Activated naive CD8-positive, alpha-beta T cell treated with anti-CD3 and anti-CD28 coated beads for 36 hours (primary cell): ENCODE measurements around the gene TBC1D13. TPM values are rescaled to one million over a fixed set of nuclear protein-coding genes. Genes with fewer than 3 reads are reported as not detected.
A peak's percentile ranks its signal among the peaks of the same experiment; 100 is the strongest.

Experiments
- DNase-seq: peaks from one replicate; pipeline ENCODE4 v3.0.0; 2021
- H3K27ac Mint-ChIP-seq: one replicate; pipeline ENCODE4 v1.8.0; 2022; ENCODE audit warnings: mild to moderate bottlenecking, moderate library complexity, mixed read lengths
- H3K27me3 Mint-ChIP-seq: one replicate; pipeline ENCODE4 v1.8.0; 2022; ENCODE audit warnings: mild to moderate bottlenecking, mixed read lengths
- H3K36me3 Mint-ChIP-seq: one replicate; pipeline ENCODE4 v1.8.0; 2021; ENCODE audit warnings: mild to moderate bottlenecking, mixed read lengths
- H3K4me1 Mint-ChIP-seq: one replicate; pipeline ENCODE4 v1.8.0; 2021; ENCODE audit warnings: mixed read lengths
- H3K4me3 Mint-ChIP-seq: one replicate; pipeline ENCODE4 v1.8.0; 2022; ENCODE audit warnings: mild to moderate bottlenecking, moderate library complexity, mixed read lengths
- H3K9me3 Mint-ChIP-seq: one replicate; pipeline ENCODE4 v1.8.0; 2022; ENCODE audit warnings: mixed read lengths
- total RNA-seq, 2 experiments: library from RNA; stranded (reverse); gene quantifications; one replicate each; pipeline ENCODE4 v1.2.3, GENCODE V29; 2021

Gene TBC1D13
- total RNA-seq, 2 experiments from 2014 or later, result 16.3 to 18.8 TPM

DNA sequence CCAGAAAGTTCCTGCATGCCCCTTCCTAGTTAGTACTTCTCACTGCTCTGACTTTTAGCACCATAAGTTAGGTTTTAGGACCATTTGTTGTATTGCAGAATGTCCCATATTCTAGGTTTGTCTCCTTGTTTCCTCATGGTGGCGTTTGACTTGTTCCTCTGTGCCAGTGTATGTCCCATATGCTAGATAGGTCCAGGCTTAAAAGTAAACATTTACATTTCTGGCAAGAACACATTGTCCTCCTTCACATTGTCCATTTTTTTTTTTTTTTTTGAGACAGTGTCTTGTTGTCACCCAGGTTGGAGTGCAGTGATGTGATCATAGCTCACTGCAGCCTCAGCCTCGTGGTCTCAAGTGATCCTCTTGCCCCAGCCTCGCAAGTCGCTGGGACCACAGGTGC lies 15.4 kb downstream of the TBC1D13 start:
- no peak for DNase-seq
- H3K4me3 Mint-ChIP-seq, result no peak overlapping the region
- no peak overlapping the region for H3K27ac Mint-ChIP-seq

DNA sequence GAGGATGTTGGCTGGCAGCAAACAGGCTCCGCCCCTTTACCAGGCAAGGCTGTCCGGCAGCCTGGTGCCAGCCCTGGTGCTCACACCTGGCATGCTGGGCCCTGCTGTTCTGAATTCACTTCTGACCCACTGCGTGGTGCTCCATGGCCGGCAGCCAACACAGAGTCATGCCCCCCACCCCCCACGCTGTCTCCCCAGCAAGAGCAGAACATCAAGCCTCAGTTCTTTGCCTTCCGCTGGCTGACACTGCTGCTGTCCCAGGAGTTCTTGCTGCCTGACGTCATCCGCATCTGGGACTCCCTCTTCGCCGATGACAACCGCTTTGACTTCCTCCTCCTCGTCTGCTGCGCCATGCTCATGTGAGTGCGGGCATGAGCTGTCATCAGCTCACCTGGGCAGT lies 18.6 kb downstream of the TBC1D13 start:
- Mint-ChIP-seq H3K4me1 (no peaks in the 10 kb centered on the region), H3K27ac (no peak overlapping the region), H3K27me3 (no peaks in the 10 kb centered on the region), H3K9me3 (no peaks in the 10 kb centered on the region), H3K4me3 (no peak overlapping the region), H3K36me3 (peaks cover 3% of the 10 kb centered on the region)
- no peak for DNase-seq

More for the DNA sequence above, 15.4 kb downstream of the TBC1D13 start:
- Mint-ChIP-seq H3K27me3 (no peaks in the 10 kb centered on the region), H3K4me1 (no peaks in the 10 kb centered on the region), H3K36me3 (peaks cover under 1% of the 10 kb centered on the region), H3K9me3 (no peaks in the 10 kb centered on the region)

DNA sequence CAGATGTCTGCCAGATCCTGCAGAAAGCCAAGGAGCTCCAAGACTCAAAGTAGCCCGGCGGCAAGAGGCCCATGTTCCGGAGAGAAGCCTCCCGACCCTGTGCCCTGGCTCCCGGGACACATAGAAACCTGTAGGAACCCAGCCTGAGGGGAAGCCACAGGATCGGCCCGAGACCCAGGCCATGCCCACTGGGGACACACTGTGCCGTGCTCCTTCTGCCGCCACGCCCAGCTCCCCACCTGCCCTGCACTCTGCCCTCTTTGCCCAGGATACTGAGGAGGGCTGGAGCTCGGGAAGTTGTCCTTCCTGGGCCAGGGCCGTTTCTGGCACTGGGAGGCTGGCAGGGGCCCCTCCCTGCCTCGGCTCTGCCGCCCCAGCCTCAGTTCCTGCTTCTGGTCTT lies 20.8 kb downstream of the TBC1D13 start:
- DNase-seq, result no peak
- no peaks in the 10 kb centered on the region for H3K9me3 Mint-ChIP-seq
- no peak overlapping the region for H3K27ac Mint-ChIP-seq

DNA sequence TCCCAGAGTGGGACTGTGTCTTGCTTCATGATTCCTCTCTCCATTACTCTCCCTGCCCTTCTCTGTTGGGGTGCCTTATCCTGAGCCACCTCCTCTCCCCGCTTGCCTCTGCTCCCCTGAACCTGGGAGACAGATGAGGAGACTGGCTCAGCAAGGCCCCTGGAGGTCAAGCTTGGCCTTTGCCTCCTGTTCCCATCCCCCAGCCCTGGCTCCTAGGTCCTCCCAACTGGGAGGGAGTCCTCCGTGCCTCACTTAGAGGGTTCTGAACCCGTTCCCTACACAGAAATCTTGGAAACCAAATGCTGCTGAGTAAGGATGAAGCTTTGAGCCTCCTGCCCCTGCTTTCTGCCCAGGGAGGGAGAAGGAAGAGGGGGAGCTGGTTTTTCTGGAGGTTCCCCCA lies 21.5 kb downstream of the TBC1D13 start:
- Mint-ChIP-seq H3K4me3 (no peak overlapping the region), H3K9me3 (no peaks in the 10 kb centered on the region), H3K4me1 (no peaks in the 10 kb centered on the region), H3K27me3 (no peaks in the 10 kb centered on the region), H3K36me3 (peaks cover 3% of the 10 kb centered on the region), H3K27ac (peak overlapping the region; percentile 12)
- DNase-seq, result no peak

More for the DNA sequence above, 20.8 kb downstream of the TBC1D13 start:
- no peak overlapping the region for H3K4me3 Mint-ChIP-seq
- H3K27me3 Mint-ChIP-seq, result no peaks in the 10 kb centered on the region
- H3K4me1 Mint-ChIP-seq, result no peaks in the 10 kb centered on the region
- peaks cover 3% of the 10 kb centered on the region for H3K36me3 Mint-ChIP-seq

DNA sequence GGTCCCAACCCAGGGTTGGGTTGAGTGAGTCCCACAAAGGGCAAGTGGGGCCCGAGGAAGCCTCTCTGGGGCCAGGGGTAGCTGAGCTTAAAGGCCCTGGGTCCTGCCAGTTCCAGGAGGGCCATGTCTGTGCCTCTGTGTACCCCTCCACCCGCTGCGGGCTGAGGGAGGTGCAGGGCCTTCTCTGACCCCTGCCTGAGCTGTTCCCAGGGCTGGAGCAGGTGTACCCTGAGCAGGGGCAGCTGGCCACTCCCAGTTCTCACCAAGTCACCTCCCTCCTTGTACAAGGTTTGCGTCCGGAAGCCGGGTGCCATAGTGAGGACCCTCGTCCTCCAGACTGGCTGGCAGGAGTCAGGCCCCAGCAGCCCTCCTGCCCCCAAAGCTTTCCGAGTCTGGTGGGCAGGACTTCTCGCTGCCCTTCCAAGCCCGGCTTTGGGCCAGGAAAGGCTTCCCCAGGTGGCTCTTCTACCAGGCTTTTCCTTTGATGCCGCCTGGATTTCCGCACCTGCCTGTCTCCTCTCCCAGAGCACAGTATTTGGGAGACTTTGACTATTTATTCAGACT lies 22.1 kb downstream of the TBC1D13 start:
- Mint-ChIP-seq H3K9me3 (no peaks in the 10 kb centered on the region), H3K4me1 (no peaks in the 10 kb centered on the region), H3K4me3 (no peak overlapping the region)

DNA sequence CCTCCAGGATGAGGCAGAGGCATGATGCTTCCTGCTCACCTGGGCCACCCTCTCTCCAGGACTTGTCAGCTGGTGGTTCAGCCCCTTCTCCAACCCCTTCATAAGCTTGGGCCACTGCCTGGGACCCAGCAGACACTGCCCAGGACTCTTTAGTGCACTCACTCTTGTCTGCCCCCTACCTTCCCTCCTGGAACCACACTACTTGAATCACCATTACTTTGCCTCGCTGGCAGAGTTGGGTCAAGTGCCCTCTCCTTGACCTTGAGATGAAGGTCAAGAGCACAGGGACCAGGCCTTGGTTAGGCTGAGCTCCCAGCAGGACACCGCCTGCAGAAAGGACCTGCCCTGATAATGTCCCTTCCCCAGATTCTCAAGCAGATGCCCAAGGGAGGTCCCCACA lies 22.8 kb downstream of the TBC1D13 start:
- Mint-ChIP-seq H3K4me3 (no peak overlapping the region), H3K36me3 (peaks cover 3% of the 10 kb centered on the region), H3K27ac (no peak overlapping the region), H3K4me1 (no peaks in the 10 kb centered on the region), H3K27me3 (no peaks in the 10 kb centered on the region), H3K9me3 (no peaks in the 10 kb centered on the region)
- DNase-seq, result no peak

More for the DNA sequence above, 22.1 kb downstream of the TBC1D13 start:
- H3K36me3 Mint-ChIP-seq, result peaks cover 3% of the 10 kb centered on the region
- no peaks in the 10 kb centered on the region for H3K27me3 Mint-ChIP-seq
- no peak overlapping the region for H3K27ac Mint-ChIP-seq
- DNase-seq, result no peak

DNA sequence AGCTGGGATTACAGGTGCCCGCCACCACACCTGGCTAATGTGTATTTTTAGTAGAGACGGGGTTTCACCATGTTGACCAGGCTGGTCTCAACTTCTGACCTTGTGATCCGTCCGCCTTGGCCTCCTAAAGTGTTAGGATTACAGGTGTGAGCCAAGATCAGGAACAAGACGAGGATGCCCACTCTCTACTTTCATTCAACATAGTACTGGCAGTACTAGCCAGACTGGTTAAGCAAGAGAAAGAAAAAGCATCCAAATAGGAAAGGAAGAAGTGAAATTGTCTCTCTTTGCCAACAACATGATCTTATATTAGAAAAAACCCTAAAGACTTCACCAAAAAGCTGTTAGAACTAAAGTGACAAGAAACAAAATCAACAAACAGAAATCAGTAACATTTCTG lies 23.8 kb downstream of the TBC1D13 start:
- Mint-ChIP-seq H3K9me3 (no peaks in the 10 kb centered on the region), H3K36me3 (peaks cover 3% of the 10 kb centered on the region), H3K4me1 (no peaks in the 10 kb centered on the region), H3K4me3 (no peak overlapping the region), H3K27me3 (no peaks in the 10 kb centered on the region), H3K27ac (no peak overlapping the region)
- no peak for DNase-seq

DNA sequence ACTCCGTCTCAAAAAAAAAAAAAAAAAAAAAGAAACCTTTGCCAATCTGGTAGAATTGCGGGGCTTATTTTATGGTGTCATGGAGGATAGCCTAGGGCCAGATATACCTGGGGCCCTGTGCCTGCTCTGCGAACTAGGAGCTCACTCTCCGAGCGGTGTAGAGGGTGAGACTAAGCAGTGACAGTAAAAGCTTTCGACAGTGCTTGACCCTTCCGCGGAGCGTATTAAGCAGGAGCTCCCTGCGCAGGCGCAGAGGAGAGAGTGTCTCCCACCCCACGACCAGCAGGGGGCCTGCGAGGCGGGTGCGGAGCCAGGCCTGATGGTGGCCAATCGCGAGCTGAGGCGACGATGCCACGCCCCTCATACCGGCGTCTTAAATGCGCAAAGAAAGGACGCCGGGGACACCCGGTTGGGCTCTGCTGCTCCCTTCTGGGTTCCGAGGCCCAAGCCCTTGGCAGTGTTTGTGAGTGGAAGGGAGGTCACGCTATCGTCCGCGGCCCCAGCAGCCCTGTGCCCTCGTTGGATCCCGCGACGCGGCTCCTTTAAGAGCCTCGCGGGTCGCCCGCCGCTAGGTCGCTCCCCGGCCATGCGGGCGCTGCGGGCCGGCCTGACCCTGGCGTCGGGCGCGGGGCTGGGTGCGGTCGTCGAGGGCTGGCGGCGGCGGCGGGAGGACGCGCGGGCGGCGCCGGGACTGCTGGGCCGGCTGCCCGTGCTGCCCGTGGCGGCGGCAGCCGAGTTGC lies 31.2 kb downstream of the TBC1D13 start, which contains the start of gene ENDOG:
TSS of gene ENDOG (plus strand) at position 402 of the 740 bp plus-strand sequence. CDS start at position 587, 185 bp downstream.
- H3K4me3 Mint-ChIP-seq, result peak within 1 kb of the TSS; percentile 81
- H3K36me3 Mint-ChIP-seq, result peaks cover 8% of the 10 kb centered on the region
- H3K27ac Mint-ChIP-seq, result peak within 1 kb of the TSS; percentile 82
- peaks cover 3% of the 10 kb centered on the region for H3K27me3 Mint-ChIP-seq
- peaks cover 28% of the 10 kb centered on the region for H3K4me1 Mint-ChIP-seq
- H3K9me3 Mint-ChIP-seq, result no peaks in the 10 kb centered on the region
- peak; percentile 99 for DNase-seq

DNA sequence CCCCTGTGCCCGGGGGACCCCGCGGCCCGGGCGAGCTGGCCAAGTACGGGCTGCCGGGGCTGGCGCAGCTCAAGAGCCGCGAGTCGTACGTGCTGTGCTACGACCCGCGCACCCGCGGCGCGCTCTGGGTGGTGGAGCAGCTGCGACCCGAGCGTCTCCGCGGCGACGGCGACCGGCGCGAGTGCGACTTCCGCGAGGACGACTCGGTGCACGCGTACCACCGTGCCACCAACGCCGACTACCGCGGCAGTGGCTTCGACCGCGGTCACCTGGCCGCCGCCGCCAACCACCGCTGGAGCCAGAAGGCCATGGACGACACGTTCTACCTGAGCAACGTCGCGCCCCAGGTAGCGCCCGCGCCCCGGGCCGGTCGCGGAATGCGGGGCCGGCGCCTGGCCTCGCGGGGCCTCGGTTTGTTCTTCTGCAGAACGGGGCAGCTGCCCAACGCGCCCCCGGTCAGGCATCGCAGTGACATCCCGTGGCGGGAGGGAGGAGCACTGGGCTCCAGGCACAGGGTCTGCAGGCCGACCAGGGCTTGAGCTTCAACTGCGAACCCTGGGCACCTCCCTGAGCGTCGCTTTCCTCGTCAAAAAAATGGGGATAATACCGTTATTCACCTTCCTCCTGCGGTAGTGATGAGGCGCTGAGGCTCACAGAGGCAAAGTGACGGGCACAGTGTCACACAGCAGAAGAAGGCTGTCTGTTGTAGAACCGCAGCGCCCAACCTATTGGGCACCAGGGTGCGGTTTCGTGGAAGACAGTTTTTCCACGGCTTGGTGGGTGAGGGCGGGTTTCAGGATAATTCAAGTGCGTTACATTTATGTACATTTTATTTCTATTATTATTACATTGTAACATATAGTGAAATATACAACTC lies 32.0 kb downstream of the TBC1D13 start:
- peaks cover 8% of the 10 kb centered on the region for H3K36me3 Mint-ChIP-seq
- peak; percentile 64 for DNase-seq
- peaks cover 28% of the 10 kb centered on the region for H3K4me1 Mint-ChIP-seq
- H3K4me3 Mint-ChIP-seq, result peak overlapping the region; percentile 81
- H3K27ac Mint-ChIP-seq, result peak overlapping the region; percentile 69
- H3K9me3 Mint-ChIP-seq, result no peaks in the 10 kb centered on the region
- peaks cover 3% of the 10 kb centered on the region for H3K27me3 Mint-ChIP-seq

DNA sequence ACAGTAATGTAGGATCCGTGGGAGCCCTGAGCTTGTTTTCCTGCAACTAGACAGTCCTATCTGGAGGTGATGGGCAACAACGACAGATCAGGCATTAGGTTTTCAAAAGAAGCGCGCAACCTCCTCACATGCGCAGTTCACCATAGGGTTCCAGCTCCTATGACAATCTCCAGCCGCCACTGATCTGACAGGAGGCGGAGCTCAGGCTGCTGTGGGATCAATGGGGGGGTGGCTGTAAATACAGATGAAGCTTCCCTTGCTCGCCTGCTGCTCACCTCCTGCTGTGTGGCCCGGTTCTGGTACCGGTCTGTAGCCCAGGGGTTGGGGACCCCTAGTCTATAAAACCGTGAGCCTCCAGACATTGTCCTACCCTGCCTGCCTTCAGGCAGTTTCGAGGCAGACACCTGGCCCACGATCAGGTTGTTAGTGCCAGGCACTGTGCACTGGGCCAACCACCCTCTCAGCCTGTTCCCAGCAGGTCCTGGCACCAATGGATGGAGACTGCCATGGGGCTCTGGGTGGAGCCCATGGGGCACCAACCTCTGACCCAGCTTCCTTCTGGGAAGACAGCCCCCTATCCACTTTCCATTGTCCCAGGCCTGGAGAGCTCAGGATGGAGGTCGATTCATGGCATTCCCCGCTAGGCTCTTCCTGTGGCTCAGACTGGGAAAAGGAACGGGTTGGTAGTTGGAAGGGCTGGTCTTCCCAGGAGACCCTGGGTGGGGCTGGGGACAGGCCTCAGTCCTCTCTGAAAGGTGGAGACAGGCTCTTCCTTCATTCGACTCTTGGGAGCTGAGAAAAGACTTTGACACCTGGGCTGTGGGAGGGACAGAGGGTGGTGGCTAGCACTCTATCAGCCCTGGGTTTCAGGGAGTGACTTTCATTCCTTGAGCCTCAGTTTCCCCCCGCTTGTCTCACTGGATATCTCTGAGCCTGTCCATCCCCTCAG lies 32.9 kb downstream of the TBC1D13 start:
- Mint-ChIP-seq H3K36me3 (peaks cover 8% of the 10 kb centered on the region), H3K4me1 (peaks cover 28% of the 10 kb centered on the region), H3K9me3 (no peaks in the 10 kb centered on the region), H3K27ac (peak overlapping the region; percentile 55), H3K4me3 (peak overlapping the region; percentile 81), H3K27me3 (peaks cover 3% of the 10 kb centered on the region)
- DNase-seq, result no peak

DNA sequence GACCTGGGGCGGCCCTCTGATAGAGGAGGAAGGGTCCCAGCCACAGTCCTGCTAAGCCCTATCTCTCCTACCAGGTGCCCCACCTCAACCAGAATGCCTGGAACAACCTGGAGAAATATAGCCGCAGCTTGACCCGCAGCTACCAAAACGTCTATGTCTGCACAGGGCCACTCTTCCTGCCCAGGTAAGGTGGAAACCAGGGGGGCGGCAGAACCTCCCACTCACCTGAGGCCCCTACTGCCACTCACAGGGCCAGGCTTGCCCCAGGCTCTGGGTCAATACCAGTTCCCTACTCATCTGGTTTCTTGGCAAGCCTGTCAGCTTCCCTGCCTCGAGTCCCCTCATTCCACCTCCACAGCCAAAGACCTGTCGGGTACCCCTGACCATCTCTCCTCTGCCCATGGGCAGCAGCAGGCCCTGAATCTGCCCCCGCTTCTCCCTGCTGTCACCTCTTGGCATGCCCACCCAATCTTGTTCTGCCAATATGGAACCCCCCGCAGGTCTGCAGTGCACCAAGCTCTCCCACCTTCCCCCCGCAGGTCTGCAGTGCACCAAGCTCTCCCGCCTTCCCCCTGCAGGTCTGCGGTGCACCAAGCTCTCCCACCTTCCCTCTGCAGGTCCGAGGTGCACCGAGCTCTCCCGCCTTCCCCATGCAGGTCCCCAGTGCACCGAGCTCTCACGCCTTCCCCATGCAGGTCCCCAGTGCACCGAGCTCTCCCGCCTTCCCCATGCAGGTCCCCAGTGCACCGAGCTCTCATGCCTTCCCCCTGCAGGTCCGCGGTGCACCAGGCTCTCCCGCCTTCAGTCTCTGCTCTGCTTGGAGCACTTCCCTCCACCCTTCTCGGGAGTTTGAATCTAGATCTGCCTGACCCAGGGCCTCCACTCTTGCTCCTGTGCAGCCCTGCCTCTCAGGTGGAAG lies 33.9 kb downstream of the TBC1D13 start:
- no peak for DNase-seq
- no peaks in the 10 kb centered on the region for H3K9me3 Mint-ChIP-seq
- H3K4me1 Mint-ChIP-seq, result peaks cover 28% of the 10 kb centered on the region
- H3K36me3 Mint-ChIP-seq, result peaks cover 8% of the 10 kb centered on the region
- H3K27ac Mint-ChIP-seq, result peak overlapping the region; percentile 55
- peaks cover 3% of the 10 kb centered on the region for H3K27me3 Mint-ChIP-seq
- H3K4me3 Mint-ChIP-seq, result no peak overlapping the region

DNA sequence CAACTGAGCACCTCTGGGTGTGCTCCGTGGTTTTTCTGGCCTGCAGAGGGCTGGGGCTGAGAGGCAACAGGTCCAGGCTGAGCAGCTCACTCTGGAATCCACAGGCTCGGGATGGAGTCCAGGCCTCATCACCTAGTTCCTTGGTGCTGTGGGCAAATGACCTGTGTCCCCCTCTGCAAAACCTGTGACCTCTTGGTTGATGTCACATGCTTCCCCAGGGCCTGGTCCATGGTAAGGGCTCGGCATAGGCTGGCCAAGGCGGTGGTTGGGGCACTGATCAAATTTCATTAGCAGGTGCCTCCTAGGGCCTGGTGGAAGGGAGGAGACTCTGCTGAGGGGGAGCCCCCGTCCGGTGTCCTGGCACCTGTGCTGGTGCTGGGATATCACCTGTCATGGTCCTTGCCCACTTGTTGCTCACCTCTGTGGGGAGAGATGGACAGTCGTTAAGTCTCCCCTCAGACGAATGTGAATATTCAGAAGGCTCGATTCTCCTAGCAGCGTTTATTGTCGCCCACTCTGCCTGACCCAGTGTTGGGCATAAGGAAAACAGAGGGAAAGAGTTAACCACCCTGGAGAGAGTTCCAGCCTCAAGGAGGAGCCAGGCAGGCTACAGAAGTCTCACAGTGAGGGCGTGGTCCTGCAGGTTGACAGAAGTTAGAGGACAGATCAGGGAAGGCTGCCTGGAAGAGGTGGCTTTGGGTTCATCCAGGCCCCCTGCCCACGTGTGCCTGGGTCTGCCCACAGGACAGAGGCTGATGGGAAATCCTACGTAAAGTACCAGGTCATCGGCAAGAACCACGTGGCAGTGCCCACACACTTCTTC lies 34.7 kb downstream of the TBC1D13 start:
- peaks cover 3% of the 10 kb centered on the region for H3K27me3 Mint-ChIP-seq
- peaks cover 8% of the 10 kb centered on the region for H3K36me3 Mint-ChIP-seq
- no peak for DNase-seq
- H3K4me3 Mint-ChIP-seq, result no peak overlapping the region
- peak overlapping the region; percentile 55 for H3K27ac Mint-ChIP-seq
- peaks cover 28% of the 10 kb centered on the region for H3K4me1 Mint-ChIP-seq
- no peaks in the 10 kb centered on the region for H3K9me3 Mint-ChIP-seq
